ENCODE measurements around the gene POLG. TPM values are rescaled to one million over a fixed set of nuclear protein-coding genes. Genes with fewer than 3 reads are reported as not detected.

POLG gene
- total RNA-seq, 2 experiments from 2014 or later, result 80.2 to 93.7 TPM

DNA sequence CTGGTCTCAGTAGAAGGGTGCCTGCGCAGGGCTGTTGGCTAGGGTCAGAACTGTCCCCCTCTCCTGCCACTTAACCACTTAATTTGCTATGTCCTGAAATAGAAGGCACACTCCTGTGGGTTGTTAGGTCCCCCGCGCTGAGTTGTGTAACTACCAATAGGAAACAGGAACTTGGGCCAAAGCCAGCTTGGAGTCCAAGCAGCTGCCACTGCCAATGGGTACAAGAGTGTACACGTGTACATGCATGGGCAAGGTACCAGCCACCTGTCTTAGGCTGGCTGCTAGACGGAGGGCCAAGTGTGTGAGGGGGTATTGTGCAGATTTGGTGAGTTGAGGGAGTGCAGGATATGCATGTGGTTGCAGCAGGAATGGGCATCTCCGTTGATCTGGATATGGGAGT, 29.7 kb upstream of the POLG start:
- POLR2A ChIA-PET, result no interaction called here
- intact Hi-C loops (cut with micrococcal nuclease; ENCODE audit: unreplicated experiment), result no loop called here
- DNase-seq (ENCODE audit: low spot score), result no peak
- Histone ChIP-seq H2AFZ (ENCODE audit: low read length) (no peak overlapping the region), H3K27ac (ENCODE audit: low read depth, low read length, poor library complexity, severe bottlenecking) (no peak overlapping the region), H3K4me1 (ENCODE audit: insufficient read depth, low read length, poor library complexity, severe bottlenecking) (no peaks in the 10 kb centered on the region), H3K36me3 (ENCODE audit: insufficient read depth, low read length) (no peaks in the 10 kb centered on the region), H4K20me1 (ENCODE audit: insufficient read depth, low read length) (no peaks in the 10 kb centered on the region), H3K79me2 (ENCODE audit: insufficient read depth, low read depth, low read length) (no peaks in the 10 kb centered on the region), H3K9me3 (ENCODE audit: low read length) (no peaks in the 10 kb centered on the region), H3K4me3 (ENCODE audit: low read depth, low read length, poor library complexity, severe bottlenecking) (no peak overlapping the region), H3K4me2 (ENCODE audit: low read length) (no peak overlapping the region), H3K9me2 (ENCODE audit: insufficient read depth, low read length) (no peaks in the 10 kb centered on the region)
- CTCF ChIA-PET (ENCODE audit: unreplicated experiment), result interaction anchor here (0.6 kb wide), 1 partner anchor 108 kb away, joined by 4 read pairs; no protein-coding TSS in a partner anchor
- BruUV-seq (replicated peaks), result no TSS peak
- TF ChIP-seq, protein P1, sequence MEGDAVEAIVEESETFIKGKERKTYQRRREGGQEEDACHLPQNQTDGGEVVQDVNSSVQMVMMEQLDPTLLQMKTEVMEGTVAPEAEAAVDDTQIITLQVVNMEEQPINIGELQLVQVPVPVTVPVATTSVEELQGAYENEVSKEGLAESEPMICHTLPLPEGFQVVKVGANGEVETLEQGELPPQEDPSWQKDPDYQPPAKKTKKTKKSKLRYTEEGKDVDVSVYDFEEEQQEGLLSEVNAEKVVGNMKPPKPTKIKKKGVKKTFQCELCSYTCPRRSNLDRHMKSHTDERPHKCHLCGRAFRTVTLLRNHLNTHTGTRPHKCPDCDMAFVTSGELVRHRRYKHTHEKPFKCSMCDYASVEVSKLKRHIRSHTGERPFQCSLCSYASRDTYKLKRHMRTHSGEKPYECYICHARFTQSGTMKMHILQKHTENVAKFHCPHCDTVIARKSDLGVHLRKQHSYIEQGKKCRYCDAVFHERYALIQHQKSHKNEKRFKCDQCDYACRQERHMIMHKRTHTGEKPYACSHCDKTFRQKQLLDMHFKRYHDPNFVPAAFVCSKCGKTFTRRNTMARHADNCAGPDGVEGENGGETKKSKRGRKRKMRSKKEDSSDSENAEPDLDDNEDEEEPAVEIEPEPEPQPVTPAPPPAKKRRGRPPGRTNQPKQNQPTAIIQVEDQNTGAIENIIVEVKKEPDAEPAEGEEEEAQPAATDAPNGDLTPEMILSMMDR (conservative IDR thresholded peaks at IDR 0.05; ENCODE audit: low read length), result no peak
- no peak for TF ChIP-seq EZH2phosphoT487 (IDR thresholded peaks at IDR 0.05; ENCODE audit: borderline replicate concordance, low read depth, low read length)

DNA sequence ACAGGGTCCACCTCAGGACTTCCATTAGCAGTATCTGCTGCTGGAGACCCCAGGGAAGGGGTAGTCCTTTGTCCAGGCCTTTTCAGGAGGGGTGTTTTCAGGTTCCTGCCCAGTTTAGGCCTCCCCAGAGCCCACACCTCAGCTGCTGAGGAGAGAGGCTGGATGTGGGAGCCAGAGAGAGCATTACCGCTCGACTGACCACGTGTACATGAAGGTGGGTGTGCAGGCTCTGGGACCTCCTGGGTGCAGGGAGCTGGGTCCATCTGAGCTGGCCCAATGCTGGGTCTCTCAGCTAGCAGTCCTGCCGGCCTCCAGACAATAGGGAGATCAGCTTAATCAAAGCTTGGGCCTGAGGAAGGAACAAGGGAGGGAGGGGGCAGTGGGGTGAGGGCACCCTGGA, 29.1 kb upstream of the POLG start:
- BruUV-seq (replicated peaks), result no TSS peak
- no peak overlapping the region for H2AFZ ChIP-seq (ENCODE audit: low read length)
- DNase-seq (ENCODE audit: low spot score), result no peak
- no peak overlapping the region for H3K4me3 ChIP-seq (ENCODE audit: low read depth, low read length, poor library complexity, severe bottlenecking)
- no peaks in the 10 kb centered on the region for H3K79me2 ChIP-seq (ENCODE audit: insufficient read depth, low read depth, low read length)
- H3K4me1 ChIP-seq (ENCODE audit: insufficient read depth, low read length, poor library complexity, severe bottlenecking), result no peaks in the 10 kb centered on the region
- no peaks in the 10 kb centered on the region for H3K9me3 ChIP-seq (ENCODE audit: low read length)
- H3K36me3 ChIP-seq (ENCODE audit: insufficient read depth, low read length), result no peaks in the 10 kb centered on the region
- TF ChIP-seq, protein P1 (conservative IDR thresholded peaks at IDR 0.05; ENCODE audit: low read length), result no peak
- no peak for TF ChIP-seq EZH2phosphoT487 (IDR thresholded peaks at IDR 0.05; ENCODE audit: borderline replicate concordance, low read depth, low read length)
- H3K27ac ChIP-seq (ENCODE audit: low read depth, low read length, poor library complexity, severe bottlenecking), result no peak overlapping the region
- H3K9me2 ChIP-seq (ENCODE audit: insufficient read depth, low read length), result no peaks in the 10 kb centered on the region
- H4K20me1 ChIP-seq (ENCODE audit: insufficient read depth, low read length), result no peaks in the 10 kb centered on the region
- intact Hi-C loops (cut with micrococcal nuclease; ENCODE audit: unreplicated experiment), result no loop called here
- CTCF ChIA-PET (ENCODE audit: unreplicated experiment), result no interaction called here
- H3K4me2 ChIP-seq (ENCODE audit: low read length), result no peak overlapping the region
- POLR2A ChIA-PET, result no interaction called here

DNA sequence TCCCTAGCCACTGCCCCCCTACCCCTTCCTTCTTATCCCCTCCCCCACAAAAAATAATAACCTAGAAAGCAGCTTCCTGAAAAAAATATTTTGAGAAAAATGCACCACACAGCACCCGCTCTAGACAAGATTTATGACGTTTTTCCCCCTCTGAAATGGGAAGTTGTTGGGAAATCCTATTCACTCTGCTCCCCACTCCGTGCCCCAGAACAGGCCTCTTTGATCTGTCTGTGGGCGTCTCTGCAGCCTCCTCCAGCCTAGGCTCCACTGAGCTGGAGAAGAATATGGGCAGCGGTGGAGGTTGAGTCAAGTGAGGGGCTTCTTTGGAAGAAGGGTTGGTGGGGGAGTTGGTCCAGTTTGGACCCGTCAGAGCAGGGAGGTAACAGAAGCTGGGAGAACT, 28.5 kb upstream of the POLG start:
- no peaks in the 10 kb centered on the region for H3K79me2 ChIP-seq (ENCODE audit: insufficient read depth, low read depth, low read length)
- BruUV-seq (replicated peaks), result no TSS peak
- H2AFZ ChIP-seq (ENCODE audit: low read length), result no peak overlapping the region
- no peak overlapping the region for H3K4me2 ChIP-seq (ENCODE audit: low read length)
- no peak overlapping the region for H3K4me3 ChIP-seq (ENCODE audit: low read depth, low read length, poor library complexity, severe bottlenecking)
- no peak for DNase-seq (ENCODE audit: low spot score)
- no peaks in the 10 kb centered on the region for H3K9me2 ChIP-seq (ENCODE audit: insufficient read depth, low read length)
- TF ChIP-seq, protein P1 (conservative IDR thresholded peaks at IDR 0.05; ENCODE audit: low read length), result no peak
- no peak for TF ChIP-seq EZH2phosphoT487 (IDR thresholded peaks at IDR 0.05; ENCODE audit: borderline replicate concordance, low read depth, low read length)
- H3K36me3 ChIP-seq (ENCODE audit: insufficient read depth, low read length), result no peaks in the 10 kb centered on the region
- no peaks in the 10 kb centered on the region for H4K20me1 ChIP-seq (ENCODE audit: insufficient read depth, low read length)
- POLR2A ChIA-PET, result interaction anchor here (0.6 kb wide), 1 partner anchor 9 kb away, joined by 6 read pairs; no protein-coding TSS in a partner anchor
- CTCF ChIA-PET (ENCODE audit: unreplicated experiment), result no interaction called here
- H3K27ac ChIP-seq (ENCODE audit: low read depth, low read length, poor library complexity, severe bottlenecking), result no peak overlapping the region
- intact Hi-C loops (cut with micrococcal nuclease; ENCODE audit: unreplicated experiment), result no loop called here
- H3K9me3 ChIP-seq (ENCODE audit: low read length), result no peaks in the 10 kb centered on the region
- H3K4me1 ChIP-seq (ENCODE audit: insufficient read depth, low read length, poor library complexity, severe bottlenecking), result peaks cover 3% of the 10 kb centered on the region

Data from OCI-LY7 (cell line).